Ecto neural progenitor cell (in vitro differentiated cells): Measurements from ENCODE around the gene MTNR1A.

Experiments used
- DNase-seq: peaks from one replicate; pipeline ENCODE4 v3.0.0-alpha.2; 2018; ENCODE audit warnings: low spot score

The MTNR1A gene

DNA sequence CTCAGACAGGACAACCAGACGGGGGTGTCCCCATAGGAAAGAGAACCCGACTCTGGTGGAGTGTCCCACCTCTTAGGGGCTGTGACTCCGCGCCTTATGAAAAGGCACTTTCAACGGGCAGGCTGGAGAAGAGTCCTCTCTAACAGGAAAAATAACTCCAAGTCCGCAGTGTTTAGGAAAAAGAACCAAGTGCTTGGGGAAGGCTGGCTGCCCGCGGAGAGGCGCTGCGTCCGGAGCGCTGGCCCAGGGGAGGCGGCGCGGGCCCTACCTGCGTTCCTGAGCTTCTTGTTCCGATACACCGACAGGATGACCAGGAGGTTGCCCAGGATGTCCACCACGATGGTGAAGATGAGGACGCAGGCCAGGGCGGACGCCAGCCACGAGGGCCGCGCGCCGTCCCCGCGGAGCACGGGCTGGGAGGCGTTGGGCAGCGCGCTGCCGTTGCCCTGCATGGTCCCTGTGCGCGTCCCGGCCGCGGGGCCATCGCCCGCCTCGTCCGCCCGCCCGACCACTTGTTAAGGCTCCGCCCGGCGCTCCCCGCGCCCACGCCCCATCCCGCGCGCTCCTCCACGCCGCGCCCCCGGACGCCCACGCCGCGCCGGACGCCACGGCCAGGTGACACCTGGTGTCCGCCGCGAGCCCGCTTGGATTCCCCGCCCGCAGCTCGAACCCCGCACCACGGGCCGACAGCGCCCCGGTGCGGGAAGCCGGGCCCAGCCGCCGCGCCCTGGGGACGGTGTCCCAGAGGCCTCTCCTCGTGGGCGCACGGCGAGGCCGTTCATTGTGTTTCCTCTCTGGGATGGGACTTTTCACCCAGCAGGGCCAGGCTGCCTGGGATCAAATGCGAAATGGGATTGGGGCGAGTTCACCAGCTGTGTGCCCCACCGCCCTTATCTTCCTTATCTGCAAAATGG lies at the start of gene MTNR1A:
MTNR1A (minus strand) TSS at position 654 of the 914 bp plus-strand sequence; CDS start at position 452, 202 bp downstream.
- peak; percentile 79 for DNase-seq

DNA sequence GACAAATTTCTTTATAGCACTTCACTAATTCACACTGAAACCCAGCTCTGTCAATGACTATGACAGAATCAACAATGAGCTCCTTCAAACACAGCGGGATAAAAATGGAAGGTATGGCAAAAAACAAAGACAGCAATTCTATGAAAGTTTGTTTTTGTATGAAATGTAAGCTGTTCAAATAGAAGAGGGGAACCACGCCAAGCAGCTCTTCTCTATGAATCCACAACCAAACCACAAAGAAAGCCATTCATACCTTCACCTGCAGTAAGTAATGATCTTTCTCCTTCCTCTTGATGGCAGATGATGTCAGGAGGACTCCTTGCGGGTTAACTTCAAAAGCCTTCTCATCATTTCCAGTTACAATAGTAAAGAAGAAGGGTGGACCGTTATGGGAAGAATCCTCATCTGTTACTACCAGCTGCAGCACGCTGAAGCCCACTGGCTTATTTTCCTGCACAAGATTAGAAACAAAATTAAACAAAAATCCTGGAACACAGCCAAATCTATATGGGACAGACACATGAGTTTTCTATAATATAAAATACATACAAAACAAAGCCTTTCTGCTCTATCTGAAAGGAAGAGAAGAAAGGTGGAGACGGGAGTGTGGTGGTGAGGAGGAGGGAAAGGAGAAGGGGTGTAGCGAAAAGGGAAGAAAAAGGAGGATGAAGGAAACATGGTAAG lies 48.9 kb upstream of the MTNR1A start:
- no peak for DNase-seq

DNA sequence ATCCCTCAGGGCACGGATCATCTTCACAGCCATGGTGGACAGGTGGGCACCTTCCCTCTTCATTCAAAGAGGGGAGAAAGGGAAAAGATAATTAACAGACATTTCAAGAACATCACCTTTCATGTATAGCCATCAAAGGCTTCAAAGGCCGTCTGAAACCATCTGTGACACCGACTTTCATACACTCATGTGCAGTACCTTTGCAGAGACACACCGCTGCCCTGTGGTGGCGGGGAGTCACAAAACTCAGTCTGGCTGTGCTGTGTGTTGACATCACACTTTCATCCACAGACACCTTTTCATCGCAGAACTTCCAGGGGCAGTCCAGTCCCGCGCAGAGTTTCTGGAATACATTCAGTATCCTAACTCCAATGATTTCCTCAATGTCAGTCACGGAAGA lies 47.6 kb upstream of the MTNR1A start:
- no peak for DNase-seq

DNA sequence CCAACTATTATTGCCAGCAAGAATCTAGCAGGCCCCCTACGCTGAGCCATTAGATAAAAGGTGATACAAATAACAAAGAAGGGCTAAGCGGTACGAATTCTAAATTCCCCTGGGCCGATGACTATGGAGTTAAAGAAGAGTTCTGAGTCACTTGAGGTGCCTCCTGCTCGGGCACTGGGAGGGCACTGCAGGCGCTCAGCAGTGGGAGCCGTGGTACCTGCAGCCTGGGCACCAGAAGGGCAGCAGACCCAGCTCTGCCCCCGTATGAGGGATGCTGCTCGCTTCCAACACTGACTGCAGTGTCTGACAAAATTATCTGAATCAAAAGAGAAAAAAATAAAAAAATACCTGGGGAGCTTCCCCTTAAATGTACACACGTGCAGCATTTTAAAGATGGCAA lies 44.1 kb upstream of the MTNR1A start:
- no peak for DNase-seq

DNA sequence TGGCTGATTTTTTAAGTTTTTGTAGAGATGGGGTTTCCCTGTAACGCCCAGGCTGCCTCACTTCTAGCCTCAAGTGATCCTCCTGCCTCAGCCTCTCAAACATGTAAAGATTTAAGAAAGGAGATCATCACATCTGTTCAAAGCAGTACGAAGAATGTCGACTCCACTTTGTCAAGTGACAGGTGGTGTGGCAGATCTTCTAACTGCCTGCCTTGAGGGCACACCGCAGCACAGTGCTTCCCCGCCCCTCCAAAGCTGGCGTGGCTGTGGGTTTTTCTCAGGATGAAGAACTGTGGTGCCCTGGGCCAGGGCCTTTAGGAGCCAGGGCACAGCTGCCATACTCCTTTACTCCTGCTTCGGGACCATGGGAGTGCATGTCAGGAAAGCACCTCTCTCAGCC lies 43.3 kb upstream of the MTNR1A start:
- DNase-seq, result no peak

DNA sequence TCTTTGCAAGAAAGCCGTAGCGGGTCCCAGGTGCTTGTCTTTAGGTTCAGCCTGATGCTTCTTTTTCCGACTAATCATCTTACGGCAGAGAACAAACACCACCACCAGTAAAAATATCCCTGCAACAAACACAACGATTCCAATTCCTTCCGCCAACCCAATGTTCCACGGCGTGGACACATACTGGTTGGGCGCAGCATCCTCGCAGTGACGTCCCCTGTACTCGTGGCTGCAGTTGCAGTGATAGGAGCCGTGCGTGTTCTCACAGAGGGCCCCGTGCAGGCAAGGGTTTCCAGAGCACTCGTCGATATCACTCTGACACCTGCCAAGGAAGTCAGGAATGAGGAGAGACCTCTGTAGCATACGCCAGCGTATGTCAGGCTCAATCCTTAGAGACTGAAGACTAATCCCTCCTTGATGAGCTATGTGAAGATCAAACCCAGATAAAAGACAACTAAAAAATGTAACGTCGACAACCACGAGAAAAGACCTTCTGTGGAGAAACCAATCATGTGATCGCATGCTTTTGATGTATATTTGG lies 41.6 kb upstream of the MTNR1A start:
- no peak for DNase-seq

DNA sequence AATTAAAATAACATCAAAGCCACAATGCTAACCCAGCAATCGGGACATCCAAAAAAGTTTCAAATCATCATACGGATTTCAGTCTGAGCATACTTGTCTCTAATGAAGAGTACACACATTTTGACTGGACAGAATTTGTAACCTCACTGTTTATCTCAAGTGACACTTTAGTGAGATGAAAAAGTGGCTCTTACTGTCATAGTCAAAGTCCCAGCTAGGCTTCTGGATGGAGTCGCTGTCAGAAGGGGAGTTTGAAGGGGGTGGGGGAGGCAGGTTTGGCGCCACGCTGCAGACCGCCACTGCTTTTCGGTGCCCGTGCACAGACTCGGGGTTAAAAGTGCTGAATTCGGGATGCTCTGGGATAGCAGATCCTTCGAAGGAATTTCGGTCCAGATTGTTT lies 41.0 kb upstream of the MTNR1A start:
- DNase-seq, result no peak

DNA sequence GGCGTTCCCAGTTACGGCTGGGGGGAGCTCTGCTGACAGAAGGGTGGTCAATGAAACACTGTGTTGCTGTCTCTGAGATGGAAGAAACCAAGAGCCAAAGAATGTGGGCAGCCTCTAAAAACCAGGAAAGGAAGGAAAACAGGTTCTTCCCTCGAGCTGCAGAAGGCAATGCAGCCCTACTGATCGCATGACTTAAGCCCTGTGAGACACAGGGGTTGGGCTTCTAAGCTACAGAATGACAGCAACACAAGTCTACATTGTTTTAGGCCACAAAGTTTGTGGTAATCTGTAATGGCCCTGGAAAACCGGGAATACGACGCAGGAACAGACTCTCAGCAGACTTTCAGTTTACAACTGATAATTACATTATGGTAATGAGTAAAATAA lies 38.2 kb upstream of the MTNR1A start:
- DNase-seq, result no peak

DNA sequence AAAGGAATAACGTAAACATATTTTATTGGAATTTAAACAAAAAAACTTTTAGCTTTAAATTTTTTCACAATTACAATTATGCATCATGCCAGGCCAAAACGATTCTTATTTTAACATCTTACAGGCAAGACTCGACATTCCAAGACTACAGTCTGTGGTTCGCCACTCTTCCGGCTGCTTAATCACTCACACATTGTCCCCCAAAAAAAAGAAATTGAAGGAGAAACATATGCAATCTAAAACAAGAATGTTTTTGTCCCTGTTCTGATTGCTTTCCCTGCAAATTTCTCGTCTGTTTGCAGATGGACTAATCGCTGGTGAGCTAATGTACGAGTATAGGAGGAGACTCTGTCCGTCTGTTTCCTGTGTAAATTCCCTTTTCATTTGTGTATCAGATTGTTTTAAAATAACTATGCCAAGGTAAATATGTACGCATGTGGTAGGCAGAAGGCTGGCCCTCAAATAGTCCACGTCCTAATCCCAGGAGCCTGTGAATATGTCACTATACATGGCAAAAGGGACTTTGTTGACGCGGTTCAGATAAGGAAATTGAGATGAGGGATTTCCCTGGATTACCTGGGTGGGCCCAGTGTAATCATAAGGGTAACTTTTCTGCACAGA lies 37.7 kb upstream of the MTNR1A start:
- DNase-seq, result no peak

DNA sequence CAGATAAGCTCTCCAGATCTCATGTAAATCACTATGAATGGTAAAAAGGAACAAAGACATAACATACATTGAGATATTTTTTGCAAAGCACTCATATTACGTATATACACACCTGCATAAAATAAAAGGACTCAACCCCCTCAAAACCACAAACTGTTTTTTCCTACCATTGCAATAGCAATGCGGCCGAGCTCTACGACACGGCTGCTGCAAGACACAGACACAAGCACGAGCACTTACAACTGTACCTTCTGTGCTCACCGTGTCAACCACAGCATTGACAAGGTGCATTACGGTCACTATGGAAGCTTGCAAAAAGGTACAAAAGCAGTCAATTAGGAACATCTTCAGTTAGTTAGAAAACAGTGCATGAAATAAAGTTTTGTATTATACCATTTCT lies 37.1 kb upstream of the MTNR1A start:
- DNase-seq, result no peak

DNA sequence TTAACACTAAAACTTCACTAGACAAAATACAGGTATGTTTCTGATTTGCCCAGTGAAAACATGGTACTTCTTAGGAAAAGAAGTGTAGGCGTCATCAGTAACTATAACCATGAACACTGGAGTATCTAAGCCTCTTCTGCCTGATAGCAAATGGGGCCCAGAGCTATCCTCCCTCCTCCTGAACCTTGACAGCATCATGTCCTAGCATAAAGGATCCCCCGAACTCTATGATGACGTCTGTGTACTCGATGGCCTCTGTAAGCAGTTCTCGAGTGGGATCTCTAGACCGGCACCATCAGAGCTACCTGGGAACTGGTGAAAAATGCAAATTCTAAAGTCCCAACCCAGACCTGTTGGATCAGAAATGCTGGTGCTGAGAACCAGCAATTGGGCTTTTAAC lies 36.3 kb upstream of the MTNR1A start:
- no peak for DNase-seq

DNA sequence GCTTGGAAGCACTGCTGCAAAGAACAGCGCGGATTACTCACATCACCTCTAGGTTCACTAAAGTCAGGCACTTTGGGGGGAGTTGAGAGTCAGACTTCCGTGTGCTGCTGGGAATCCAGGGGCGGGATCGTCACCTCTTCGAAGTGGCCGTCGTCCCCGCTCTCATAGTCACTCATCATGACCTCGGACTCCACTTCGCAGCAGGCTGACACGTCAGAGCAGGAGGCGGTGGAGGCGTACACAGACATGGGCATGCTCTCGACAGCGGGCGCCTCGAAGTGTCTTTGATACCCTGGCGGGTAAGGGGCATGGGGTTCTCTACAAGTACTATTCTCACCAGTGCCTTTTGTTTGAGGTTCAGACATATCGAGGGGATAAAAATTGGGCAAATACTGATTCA lies 33.1 kb upstream of the MTNR1A start:
- no peak for DNase-seq

DNA sequence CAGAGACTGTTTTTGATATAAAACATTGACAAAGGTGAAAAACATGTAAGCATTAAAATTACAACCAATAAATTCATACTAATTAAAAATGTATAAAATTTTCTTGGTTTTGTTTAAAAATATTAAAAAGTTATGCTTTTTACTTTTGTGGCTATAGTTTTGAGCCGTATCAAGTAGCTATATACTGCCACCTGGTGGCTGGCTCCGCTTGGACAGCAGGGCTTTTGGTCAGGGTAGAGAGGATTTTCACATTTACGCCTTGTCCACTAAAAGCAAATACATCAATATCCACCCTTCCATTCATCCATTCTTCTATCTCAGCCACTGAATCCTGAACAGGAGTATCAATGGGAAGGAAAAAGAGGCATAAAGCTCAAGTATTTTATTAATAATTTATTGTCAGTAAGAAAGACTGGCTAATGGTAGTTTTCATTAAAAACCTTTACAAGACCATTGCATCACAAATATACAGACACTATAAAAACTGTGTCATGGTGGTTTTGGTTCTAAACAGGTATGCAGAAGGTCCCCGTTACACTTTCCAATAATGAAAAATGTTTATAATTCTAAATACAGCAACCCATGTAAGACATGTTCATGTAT lies 32.1 kb upstream of the MTNR1A start:
- DNase-seq, result no peak

DNA sequence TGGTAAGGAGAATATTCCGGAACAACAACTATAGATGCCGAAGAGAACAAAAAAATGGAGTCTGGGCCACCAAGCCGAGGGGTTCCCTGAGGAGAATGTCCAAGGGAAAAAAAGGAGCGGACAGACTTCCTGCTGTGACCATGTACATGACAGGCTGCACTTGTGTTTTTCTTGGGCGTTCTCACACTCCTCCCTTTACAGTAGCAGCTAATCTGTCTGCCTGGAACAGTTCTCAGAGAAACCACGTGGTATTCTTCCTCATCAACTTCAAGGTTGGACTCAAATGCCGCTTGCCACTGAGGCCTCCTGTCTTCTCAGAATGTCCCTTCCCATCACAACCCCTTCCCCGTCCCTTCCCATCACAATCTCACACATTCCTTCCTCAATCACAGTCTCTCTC lies 30.8 kb upstream of the MTNR1A start:
- no peak for DNase-seq

DNA sequence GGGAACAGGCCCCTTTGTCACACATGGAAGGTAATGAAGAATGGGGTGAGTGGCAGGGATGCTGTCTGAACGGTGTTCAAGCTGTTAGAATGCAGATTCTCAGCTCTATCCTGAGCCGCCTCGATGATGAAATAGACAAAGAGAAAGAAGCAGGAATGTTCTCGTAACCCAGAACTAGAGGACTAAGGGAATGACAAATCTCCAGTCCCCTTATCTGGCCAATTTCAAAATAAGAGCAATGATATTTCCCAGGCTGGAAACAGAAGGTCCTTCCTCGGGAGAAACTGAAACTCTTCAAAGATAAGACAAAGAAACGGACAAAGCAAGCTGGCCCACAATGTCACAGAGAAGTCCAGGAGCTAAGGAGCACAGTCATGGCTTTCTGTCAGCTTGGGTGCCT lies 29.5 kb upstream of the MTNR1A start:
- DNase-seq, result no peak

DNA sequence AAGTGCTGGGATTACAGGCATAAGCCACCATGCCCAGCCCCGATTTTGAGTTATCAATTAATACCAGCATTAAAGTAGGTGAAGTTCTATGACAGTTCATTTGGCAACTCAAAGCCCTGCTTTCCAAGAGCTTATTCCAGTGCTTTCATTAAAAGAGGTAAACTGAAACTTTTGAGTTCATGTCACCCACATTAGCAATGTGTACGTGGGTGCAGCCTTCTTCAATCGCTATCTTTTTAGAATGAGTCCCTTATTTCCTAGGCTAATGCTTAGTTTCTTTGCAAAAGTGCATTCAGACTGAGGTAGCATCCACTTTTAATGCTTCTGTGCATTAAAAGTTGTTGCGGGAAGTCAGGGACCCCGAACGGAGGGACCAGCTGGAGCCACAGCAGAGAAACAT lies 26.1 kb upstream of the MTNR1A start:
- no peak for DNase-seq

DNA sequence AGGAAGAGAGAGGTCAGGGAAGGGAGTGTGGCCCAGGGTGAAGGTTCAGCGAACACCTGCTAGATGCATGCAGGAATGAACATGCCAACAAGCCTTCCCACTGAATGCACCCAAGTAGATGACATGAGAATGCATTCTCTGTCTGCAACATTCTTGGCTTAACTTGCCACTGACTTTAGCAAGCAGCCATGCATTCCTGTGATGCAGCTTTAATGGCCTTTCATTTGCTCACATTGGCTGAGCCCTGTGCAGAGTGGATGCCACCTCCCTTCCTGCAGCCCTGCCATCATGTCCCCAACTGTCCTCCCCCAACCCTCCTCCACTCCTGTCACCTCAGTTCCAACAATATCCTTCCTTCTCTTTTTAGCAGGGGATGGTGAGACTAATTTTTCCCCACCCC lies 25.3 kb upstream of the MTNR1A start:
- no peak for DNase-seq

DNA sequence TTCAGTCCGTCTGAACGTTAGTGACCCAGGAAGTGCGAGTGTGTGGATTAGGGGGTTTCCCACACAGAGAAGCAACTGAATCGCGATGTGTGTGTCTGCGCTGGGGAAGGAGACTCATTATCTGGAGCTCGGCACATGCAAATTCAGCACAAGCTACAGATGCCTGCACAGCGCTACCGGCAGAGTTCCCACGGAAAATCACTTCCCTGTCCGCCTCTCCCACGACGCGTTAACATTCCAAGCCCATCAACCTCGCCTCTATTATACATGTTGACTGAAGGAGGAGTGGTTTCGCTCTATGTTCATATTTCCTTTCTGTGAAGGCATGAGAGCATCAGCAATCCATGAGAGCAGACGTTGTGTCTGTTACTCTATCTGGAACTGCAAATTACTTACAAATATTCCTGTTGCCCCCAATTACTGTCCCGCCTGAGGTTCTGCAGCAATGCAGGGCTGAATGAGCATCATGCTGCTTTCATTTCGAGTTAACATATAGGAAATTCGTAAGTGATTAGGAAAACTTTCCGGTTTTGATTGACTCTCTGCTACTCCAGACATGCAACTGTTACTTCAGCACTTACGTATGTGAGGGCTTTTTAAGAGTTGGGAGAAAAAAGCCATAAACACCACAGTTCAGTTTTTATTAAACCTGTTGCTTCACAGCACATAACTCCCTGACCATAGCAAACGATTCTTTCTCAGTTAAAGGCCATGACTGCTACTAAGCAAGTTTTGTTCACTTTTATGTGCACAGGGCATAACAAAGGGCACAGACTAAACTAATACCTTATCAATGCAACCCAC lies 15.0 kb upstream of the MTNR1A start:
- no peak for DNase-seq

DNA sequence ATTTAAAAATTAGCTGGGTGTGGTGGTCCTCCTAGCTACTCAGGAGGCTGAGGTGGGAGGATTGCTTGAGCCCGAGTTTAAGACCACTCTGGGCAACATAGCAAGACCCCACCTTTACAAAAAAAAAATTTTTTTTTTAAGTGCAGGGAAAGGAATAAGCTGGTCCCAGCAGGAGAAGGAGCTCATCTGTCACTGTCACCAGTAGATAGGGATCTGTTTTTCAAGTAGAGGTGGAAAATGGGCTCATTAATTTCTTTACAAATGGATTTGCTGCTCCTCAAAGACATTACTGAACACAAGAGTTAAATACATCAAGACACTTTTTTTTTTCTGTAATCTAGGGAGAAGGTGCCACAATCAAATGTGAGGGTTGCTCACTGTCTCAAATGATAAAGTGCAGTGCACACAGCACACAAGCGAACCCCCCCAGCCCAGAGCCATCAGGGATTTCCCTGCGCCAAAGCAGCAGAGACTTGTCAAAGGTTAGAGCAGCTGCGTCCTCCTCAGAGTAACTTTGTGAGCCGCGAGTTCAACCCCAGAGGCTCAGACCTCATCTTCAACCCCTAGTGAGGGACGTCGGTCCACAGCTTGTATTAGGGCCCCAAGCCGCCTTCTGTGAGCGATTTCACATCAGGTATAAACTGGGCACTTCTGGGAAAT lies 14.3 kb upstream of the MTNR1A start:
- DNase-seq, result no peak

DNA sequence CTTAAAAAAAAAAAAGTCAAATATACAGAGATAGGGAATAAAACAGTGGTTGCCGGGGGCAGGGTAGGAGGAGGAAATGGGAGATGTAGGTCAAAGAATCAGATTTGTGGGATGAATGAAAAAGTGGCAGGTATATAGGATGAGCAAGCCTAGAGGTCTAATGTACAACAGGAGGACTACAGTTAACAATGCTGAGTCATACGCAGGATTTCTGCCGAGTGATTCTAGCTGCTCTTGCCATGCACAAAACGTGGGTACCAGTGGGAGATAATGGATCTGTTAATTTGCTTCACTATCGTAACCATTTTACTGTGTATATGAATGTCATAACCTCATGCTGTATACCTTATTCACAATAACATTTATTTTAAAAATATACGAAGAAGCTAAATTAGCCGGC lies 10.7 kb upstream of the MTNR1A start:
- DNase-seq, result no peak

DNA sequence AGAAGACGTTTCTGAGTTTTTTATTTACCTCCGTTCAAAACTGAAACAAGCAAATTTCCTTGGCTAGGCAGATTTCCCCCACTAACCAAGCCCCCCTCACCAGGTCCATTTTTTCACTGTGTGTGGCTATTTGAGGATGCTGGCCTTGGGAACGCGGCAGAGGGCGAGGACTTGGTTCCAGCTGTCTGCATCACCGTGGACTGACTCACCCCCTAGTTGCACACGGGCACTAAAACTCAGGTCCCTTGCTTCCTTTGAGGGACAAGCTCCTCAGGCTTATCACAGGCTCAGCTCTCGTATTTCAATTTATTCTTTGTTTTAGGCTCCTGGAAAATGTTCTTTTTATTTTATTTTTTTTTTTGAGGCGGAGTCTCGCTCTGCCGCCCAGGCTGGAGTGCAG lies 8.4 kb upstream of the MTNR1A start:
- no peak for DNase-seq
